NOMO-1 treated with DMSO at 0.1 percent for 48 hours (cell line): ENCODE data around the gene AHDC1.
"Not testable (repeated sequence)": the region's sequence is repeated elsewhere in the genome, so short reads cannot be mapped to it uniquely, and the experiment has no call there.

Experiments
- DNase-seq: peaks from one replicate; lab custom pipeline; 2025; ENCODE audit not compliant: unreplicated experiment; lab: John Stamatoyannopoulos, UW

Gene AHDC1

GRCh38 chr1:27553823-27554222 lies 50.1 kb downstream of the AHDC1 start:
- DNase-seq, result not testable (repeated sequence)

GRCh38 chr1:27552911-27553420 lies 51.0 kb downstream of the AHDC1 start:
- DNase-seq, result no peak

GRCh38 chr1:27551953-27552312 lies 52.0 kb downstream of the AHDC1 start:
- DNase-seq, result no peak

GRCh38 chr1:27551170-27551952 lies 52.6 kb downstream of the AHDC1 start:
- DNase-seq, result no peak

- DNase-seq, result no peak
Measured at GRCh38 chr1:27550510-27551169, 53.3 kb downstream of the AHDC1 start.

GRCh38 chr1:27549807-27550408 lies 54.0 kb downstream of the AHDC1 start:
- no peak for DNase-seq

GRCh38 chr1:27548858-27549719 lies 54.9 kb downstream of the AHDC1 start:
- DNase-seq, result no peak

- no peak for DNase-seq
Measured at GRCh38 chr1:27548136-27548853, 55.6 kb downstream of the AHDC1 start.

GRCh38 chr1:27547220-27548116 lies 56.5 kb downstream of the AHDC1 start:
- no peak for DNase-seq

- no peak for DNase-seq
Measured at GRCh38 chr1:27545876-27546275, 58.1 kb downstream of the AHDC1 start.

- no peak for DNase-seq
Measured at GRCh38 chr1:27545271-27545670, 58.7 kb downstream of the AHDC1 start.

GRCh38 chr1:27544834-27545233 lies 59.1 kb downstream of the AHDC1 start:
- no peak for DNase-seq

- DNase-seq, result no peak
Measured at GRCh38 chr1:27543284-27543683, 60.7 kb downstream of the AHDC1 start.

GRCh38 chr1:27542463-27543273 lies 61.3 kb downstream of the AHDC1 start:
- DNase-seq, result no peak

GRCh38 chr1:27539901-27540861 lies 63.8 kb downstream of the AHDC1 start:
- DNase-seq, result no peak

GRCh38 chr1:27538793-27539192 lies 65.2 kb downstream of the AHDC1 start:
- DNase-seq, result no peak

- DNase-seq, result not testable (repeated sequence)
Measured at GRCh38 chr1:27538305-27538676, 65.7 kb downstream of the AHDC1 start.
